HG03108 (cell line): ENCODE data around the gene PSG4.
"Not testable (repeated sequence)": the region's sequence is repeated elsewhere in the genome, so short reads cannot be mapped to it uniquely, and the experiment has no call there.

Source experiments
- ATAC-seq: cut with Tn5 transposase; IDR thresholded peaks from one replicate; pipeline ENCODE4 v1.9.1; 2021; ENCODE audit warnings: moderate library complexity; ENCODE audit not compliant: unreplicated experiment

The PSG4 gene

DNA sequence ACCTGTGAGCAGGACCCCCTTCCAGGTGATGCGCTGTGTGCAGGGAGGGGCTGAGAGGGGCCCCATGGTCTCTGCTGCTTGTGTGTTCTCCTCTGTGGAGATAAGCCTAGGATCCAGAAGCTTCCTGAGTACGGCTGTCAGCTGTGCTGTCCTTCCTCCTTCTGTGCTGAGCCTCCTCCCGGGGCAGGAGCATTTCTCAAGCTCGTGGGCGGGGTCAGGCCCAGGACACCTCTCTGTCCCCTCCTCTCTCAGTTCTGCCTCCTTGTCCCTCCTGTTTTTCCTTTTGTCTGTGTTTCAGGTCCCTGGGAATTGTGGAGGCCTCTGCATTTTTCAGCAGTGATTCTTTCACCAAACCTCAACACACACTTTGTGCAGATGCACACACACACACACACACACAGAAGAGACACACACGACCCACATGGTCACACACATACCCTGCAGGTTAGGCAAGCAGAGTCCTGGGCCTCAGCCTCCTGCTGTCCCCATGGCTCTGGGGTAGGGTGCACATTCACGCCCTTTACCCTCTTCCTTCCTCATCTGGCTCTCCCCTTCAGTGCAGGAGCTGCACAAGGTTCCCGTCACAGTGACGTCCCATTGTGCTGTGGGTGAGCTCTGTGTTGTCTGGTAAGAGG, at the start of gene PSG4:
TSS of gene PSG4 (minus strand) at position 168 of the 635 bp plus-strand sequence. CDS start at position 66, 102 bp downstream.
- ATAC-seq: not testable (repeated sequence)

GRCh38 chr19:43251428-43251827, 46.0 kb upstream of the PSG4 start:
- not testable (repeated sequence) for ATAC-seq

GRCh38 chr19:43250296-43250695, 44.9 kb upstream of the PSG4 start:
- ATAC-seq: not testable (repeated sequence)

- ATAC-seq: not testable (repeated sequence)
Observed at GRCh38 chr19:43248635-43249002, 43.2 kb upstream of the PSG4 start.

GRCh38 chr19:43247243-43247880, 41.9 kb upstream of the PSG4 start:
- ATAC-seq: not testable (repeated sequence)

DNA sequence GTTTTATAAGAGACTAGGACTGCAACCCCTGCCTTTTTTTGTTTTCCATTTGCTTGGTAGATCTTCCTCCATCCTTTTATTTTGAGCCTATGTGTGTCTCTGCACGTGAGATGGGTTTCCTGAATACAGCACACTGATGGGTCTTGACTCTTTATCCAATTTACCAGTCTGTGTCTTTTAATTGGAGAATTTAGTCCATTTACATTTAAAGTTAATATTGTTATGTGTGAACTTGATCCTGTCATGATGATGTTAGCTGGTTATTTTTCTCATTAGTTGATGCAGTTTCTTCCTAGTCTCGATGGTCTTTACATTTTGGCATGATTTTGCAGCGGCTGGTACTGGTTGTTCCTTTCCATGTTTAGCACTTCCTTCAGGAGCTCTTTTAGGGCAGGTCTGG, 40.4 kb upstream of the PSG4 start:
- not testable (repeated sequence) for ATAC-seq

- ATAC-seq: not testable (repeated sequence)
Observed at GRCh38 chr19:43242211-43242610, 36.8 kb upstream of the PSG4 start.

DNA sequence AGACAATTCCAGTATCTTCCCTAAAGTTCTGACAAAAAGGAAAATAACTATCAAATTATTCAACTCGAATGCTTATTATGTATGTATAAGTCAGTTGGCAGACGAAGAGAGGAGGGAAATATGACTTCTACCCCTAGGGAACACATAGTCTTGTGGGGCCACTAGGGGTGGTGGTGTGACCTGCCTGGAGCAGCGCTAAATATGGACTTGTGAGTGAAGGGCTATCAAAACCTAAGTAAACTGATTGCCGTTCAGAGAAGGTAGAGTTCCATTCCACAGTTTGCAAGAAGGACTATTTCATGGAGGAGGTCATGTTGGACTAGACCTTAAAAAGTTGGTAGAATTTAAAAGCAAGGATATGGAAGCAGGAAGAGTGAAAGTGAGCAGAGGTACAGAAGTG, 32.8 kb upstream of the PSG4 start:
- ATAC-seq: not testable (repeated sequence)

GRCh38 chr19:43235686-43236085, 30.2 kb upstream of the PSG4 start:
- not testable (repeated sequence) for ATAC-seq

GRCh38 chr19:43229315-43229714, 23.9 kb upstream of the PSG4 start:
- ATAC-seq: no peak

DNA sequence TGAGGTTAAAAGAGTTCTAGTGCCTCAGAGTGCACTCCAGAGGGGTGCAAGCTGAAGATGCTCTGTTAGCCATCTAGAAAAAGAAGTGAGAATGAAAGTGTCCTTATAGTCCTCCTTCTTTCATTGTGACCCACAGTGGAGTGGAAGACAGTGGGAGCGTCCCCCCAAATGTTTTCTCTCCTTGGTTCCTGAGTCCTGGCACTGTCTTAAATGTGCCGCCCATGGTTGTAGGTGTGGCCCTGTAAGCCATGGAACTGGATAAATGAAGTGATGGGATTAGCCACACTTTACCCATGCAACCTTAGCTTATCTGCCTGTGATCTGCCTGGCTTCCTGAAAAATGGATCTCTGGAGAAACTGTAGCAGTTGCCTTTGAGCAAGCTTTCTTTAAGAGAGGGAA, 23.3 kb upstream of the PSG4 start:
- ATAC-seq: not testable (repeated sequence)

- ATAC-seq: not testable (repeated sequence)
Observed at GRCh38 chr19:43226986-43227385, 21.5 kb upstream of the PSG4 start.

GRCh38 chr19:43224855-43225253, 19.4 kb upstream of the PSG4 start:
- no peak for ATAC-seq

- not testable (repeated sequence) for ATAC-seq
Observed at GRCh38 chr19:43224201-43224854, 18.9 kb upstream of the PSG4 start.

DNA sequence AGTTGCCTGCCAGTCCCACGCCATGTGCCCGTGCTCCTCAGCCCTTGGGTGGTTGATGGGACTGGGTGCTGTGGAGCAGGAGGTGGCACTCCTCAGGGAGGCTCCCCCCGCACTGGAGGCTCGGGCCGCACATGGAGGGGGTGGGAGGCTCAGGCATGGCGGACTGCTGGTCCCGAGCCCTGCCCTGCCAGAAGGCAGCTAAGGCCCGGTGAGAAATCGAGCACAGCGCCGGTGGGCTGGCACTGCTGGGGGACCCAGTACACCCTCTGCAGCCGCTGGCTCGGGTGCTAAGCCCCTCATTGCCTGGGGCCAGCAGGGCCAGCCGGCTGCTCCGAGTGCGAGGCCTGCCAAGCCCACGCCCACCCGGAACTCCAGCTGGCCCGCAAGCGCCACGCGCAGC, 16.5 kb upstream of the PSG4 start:
- ATAC-seq: not testable (repeated sequence)

- ATAC-seq: not testable (repeated sequence)
Observed at GRCh38 chr19:43219136-43219535, 13.7 kb upstream of the PSG4 start.

DNA sequence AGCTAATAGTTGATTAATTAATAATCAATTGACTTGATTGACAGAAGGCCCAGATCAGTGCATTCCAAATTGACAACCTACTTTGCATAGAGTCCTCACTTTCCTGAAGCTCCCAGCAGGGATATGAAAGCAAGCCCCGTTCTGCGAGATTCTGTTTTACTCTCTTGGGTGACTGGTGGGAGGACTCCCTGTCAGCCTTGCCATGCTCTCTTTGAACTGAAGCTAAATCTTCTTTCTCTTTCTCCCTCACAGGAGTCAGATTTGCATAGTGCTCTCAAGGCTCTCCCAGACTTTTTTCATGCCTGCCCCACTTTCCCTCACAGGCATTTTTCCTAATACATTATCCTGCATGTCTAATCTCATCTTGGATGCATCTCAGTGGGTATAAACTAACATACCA, 10.4 kb upstream of the PSG4 start:
- not testable (repeated sequence) for ATAC-seq

DNA sequence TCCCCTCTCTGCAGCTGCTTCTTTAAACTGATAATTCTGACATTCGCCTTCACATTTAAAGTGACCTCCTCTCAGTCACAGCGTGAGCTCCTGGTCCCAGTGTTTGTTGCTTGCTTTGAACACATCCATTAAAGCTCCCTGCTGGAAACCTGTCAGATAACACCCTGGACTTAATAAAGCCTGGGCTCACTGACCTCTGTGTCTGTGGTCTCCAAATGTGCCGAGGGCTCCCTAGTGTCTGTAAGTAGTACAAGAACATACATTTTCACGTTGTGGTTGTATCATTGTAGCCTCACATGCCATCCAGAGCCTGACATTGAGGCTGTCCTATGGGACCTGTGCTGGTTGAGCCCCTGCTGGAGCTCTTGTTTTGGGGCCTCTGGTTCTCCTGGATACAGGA, 2.6 kb upstream of the PSG4 start:
- ATAC-seq: no peak

DNA sequence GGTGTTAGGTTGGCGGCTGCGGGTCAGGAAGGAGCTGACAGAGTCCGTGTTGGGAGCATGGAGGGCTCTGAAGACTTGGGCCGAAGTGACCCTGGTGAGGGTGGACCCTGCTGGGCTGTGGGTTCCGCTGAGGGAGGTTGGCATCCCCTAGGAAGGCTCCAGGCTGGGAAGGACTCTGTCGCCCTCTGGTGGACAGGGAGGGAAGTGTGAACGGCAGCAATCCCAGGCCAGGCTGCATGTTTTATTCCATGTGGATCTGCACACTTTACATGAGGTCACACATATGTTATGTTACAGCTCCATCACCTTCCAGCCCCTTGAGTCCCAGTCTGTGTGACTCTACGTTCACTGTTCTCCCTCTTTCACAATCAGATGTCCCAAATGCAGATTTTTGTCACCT, 1.7 kb upstream of the PSG4 start:
- not testable (repeated sequence) for ATAC-seq

DNA sequence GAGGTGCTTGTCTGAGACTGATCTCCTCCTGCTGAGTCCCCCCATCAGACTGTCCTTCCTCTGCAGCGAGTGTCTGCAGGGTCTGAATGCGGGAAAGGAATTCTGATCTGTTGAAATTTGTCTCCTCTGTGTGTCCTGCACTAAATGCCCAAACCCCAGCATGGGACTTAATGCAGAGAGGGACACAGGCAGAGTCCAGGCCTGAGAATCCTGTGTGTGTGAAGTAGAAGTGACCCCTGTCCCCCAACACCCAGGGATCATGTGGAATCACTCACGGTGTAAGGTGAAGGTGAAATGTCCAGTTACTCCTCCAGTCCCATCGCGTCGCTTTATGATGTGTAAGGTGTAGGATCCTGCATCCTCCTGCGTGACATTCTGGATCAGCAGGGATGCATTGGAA, 1.8 kb downstream of the PSG4 start:
- ATAC-seq: not testable (repeated sequence)

GRCh38 chr19:43201891-43202290, 3.5 kb downstream of the PSG4 start:
- ATAC-seq: not testable (repeated sequence)

DNA sequence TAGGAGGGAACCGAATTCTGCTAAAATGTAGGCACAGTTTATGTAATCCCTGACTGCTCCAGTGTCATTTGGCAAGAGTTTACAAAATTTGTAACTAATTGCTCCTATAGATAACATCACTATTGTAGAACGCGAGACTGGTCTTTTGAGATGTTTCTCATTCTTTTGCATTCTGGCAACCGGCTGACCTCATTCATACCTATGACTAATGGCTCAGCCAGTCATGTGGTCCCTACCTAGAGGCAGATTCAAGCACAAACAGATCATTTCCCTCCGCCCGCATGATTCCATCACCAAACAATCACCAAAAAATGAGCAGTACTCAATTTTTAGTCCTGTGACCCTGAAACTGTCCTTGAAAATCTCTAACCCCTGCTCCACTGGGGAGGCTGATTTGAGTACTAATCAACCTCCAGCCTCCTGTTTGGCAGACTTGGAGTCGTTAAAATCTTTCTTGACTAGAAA, 4.1 kb downstream of the PSG4 start:
- ATAC-seq: not testable (repeated sequence)
